ENCODE results near the gene SAG. TPM values are rescaled to one million over a fixed set of nuclear protein-coding genes. Genes with fewer than 3 reads are reported as not detected.

Gene SAG
- total and polyA plus RNA-seq, 10 of the 15 experiments (the other 5 are each of a cell fraction or from before 2014, with no cell fraction given) = 0.06 to 0.47 TPM; not detected in 8

GRCh38 chr2:233349005-233349998, 41.7 kb downstream of the SAG start:
- H3K4me2 ChIP-seq (ENCODE audit: control insufficient read depth, insufficient read depth) = peak overlapping the region; percentile 21; the same call in 1 of the 2 replicates
- H2AFZ ChIP-seq (ENCODE audit: control insufficient read depth, low read depth, low read length) = peak overlapping the region; percentile 65
- no peaks in the 10 kb centered on the region for H4K20me1 ChIP-seq (ENCODE audit: control insufficient read depth, insufficient read depth)
- no peaks in the 10 kb centered on the region for H3K9me3 ChIP-seq (replicated peaks; ENCODE audit: control insufficient read depth, insufficient read depth, low read length)
- ChIA-PET POLR2A (no interaction called here), RAD21 (ENCODE audit: unreplicated experiment) (no interaction called here), SMC1A (ENCODE audit: uncharacterized antibody, unreplicated experiment) (no interaction called here), CTCF (interaction anchor here (0.6 kb wide), 2 partner anchors 12 to 14 kb away, joined by 3 read pairs; no protein-coding TSS in a partner anchor)
- peak; percentile 41 for FAIRE-seq
- 31% methylated on average over 15 of the region's 15 CpGs for WGBS (ENCODE audit: insufficient coverage, insufficient replicate concordance, low lambda C conversion rate, missing lambda C conversion rate)
- H3K9ac ChIP-seq (ENCODE audit: control insufficient read depth, insufficient read depth, low read length) = no peak overlapping the region
- H3K36me3 ChIP-seq (ENCODE audit: control insufficient read depth in 2 of 2, insufficient read depth in 2 of 2, low read length in 1 of 2) = no peaks in the 10 kb centered on the region
- no peak overlapping the region for H3K4me3 ChIP-seq
- BruUV-seq (replicated peaks) = no TSS peak
- ATAC-seq = peak; percentile 68
- TF ChIP-seq SIX5 (IDR thresholded peaks at IDR 0.05; ENCODE audit: low read depth, low read length, severe bottlenecking) (no peak), CREB1 (IDR thresholded peaks at IDR 0.05; ENCODE audit: low read depth) (no peak), MTA3 (IDR thresholded peaks at IDR 0.05; ENCODE audit: borderline replicate concordance, low read length) (no peak), TCF7 (IDR thresholded peaks at IDR 0.05; ENCODE audit: borderline replicate concordance) (no peak), SP1 (IDR thresholded peaks at IDR 0.05; ENCODE audit: low read depth, low read length) (no peak), CUX1 (IDR thresholded peaks at IDR 0.05; ENCODE audit: insufficient replicate concordance, low read depth, low read length) (no peak), TCF3 (IDR thresholded peaks at IDR 0.05; ENCODE audit: borderline replicate concordance, insufficient read depth, low read depth, low read length) (peak; percentile 83), PML (IDR thresholded peaks at IDR 0.05; ENCODE audit: low read length) (no peak), ETV6 (conservative IDR thresholded peaks at IDR 0.05 in 1 of 2, IDR thresholded peaks at IDR 0.05 in 1 of 2; ENCODE audit: borderline replicate concordance in 1 of 2, low read depth in 1 of 2) (0 out of 4 replicates have a peak, but pooled peaks of 1 of the 2 experiments have one; percentile 19), TCF12 (IDR thresholded peaks at IDR 0.05; ENCODE audit: low read depth, low read length) (peak; percentile 95), SPI1 (IDR thresholded peaks at IDR 0.05; ENCODE audit: borderline replicate concordance, insufficient read depth, low read depth, low read length) (peak; percentile 38; the same call in 1 of the 2 replicates), EP300 (IDR thresholded peaks at IDR 0.05; ENCODE audit: borderline replicate concordance in 1 of 2, control insufficient read depth in 1 of 2, low read depth in 2 of 2, low read length in 2 of 2) (peak in 1 of 2 experiments; percentile 19; a peak in 1 of 4 replicates)
- in situ Hi-C loops (cut with MboI) (no loop called here), intact Hi-C loops (cut with micrococcal nuclease; ENCODE audit: unreplicated experiment) (no loop called here)
- H3K4me1 ChIP-seq (ENCODE audit: control insufficient read depth, insufficient read depth, low read length) = peaks cover 27% of the 10 kb centered on the region
- H3K27me3 ChIP-seq (replicated peaks in 1 of 2; ENCODE audit: control insufficient read depth in 2 of 2, insufficient read depth in 2 of 2, low read length in 1 of 2) = no peaks in the 10 kb centered on the region
- no peak overlapping the region for H3K27ac ChIP-seq (ENCODE audit: control insufficient read depth, insufficient read depth)
- peaks cover 4% of the 10 kb centered on the region for H3K79me2 ChIP-seq (ENCODE audit: control insufficient read depth, insufficient read depth, low read length)
- no peak for DNase-seq (ENCODE audit: low read depth, low spot score)
